Hepatocyte (in vitro differentiated cells): ENCODE results near the gene MARK1. TPM values are rescaled to one million over a fixed set of nuclear protein-coding genes. Genes with fewer than 3 reads are reported as not detected.

ENCODE experiments used
- DNase-seq: peaks from one replicate; pipeline ENCODE4 v3.0.0-alpha.2; 2016; ENCODE audit warnings: low spot score
- H2AFZ ChIP-seq: fragments of 200-600 bp; sonication (generic); 2 replicates; pipeline ENCODE4 v1.6.0; 2016; ENCODE audit warnings: antibody characterized with exemption, mild to moderate bottlenecking
- H3K27ac ChIP-seq: fragments of 200-600 bp; sonication (generic); 2 replicates; pipeline ENCODE4 v1.5.1; 2016; ENCODE audit warnings: mild to moderate bottlenecking
- H3K27me3 ChIP-seq: fragments of 200-600 bp; sonication (generic); 2 replicates; pipeline ENCODE4 v1.6.1; 2016
- H3K36me3 ChIP-seq: fragments of 200-600 bp; sonication (generic); replicated peaks from 2 replicates; pipeline ENCODE4 v1.5.1; 2016; ENCODE audit warnings: low read depth; ENCODE audit not compliant: insufficient read depth
- H3K4me1 ChIP-seq: fragments of 200-600 bp; sonication (generic); 2 replicates; pipeline ENCODE4 v1.5.1; 2016; ENCODE audit warnings: mild to moderate bottlenecking, moderate library complexity; ENCODE audit not compliant: insufficient read depth
- H3K4me2 ChIP-seq: fragments of 200-600 bp; sonication (generic); 2 replicates; pipeline ENCODE4 v1.6.0; 2016
- H3K4me3 ChIP-seq: fragments of 200-600 bp; sonication (generic); 2 replicates; pipeline ENCODE4 v1.5.1; 2016; ENCODE audit warnings: mild to moderate bottlenecking
- H3K79me2 ChIP-seq: fragments of 200-600 bp; sonication (generic); 2 replicates; pipeline ENCODE4 v1.6.0; 2017; ENCODE audit warnings: mild to moderate bottlenecking
- H3K9me2 ChIP-seq: fragments of 200-600 bp; sonication (generic); replicated peaks from 2 replicates; pipeline ENCODE4 v1.6.0; 2017; ENCODE audit warnings: mild to moderate bottlenecking; ENCODE audit not compliant: insufficient read depth
- H3K9me3 ChIP-seq: fragments of 200-600 bp; sonication (generic); 2 replicates; pipeline ENCODE4 v1.5.1; 2016; ENCODE audit warnings: low read depth, mild to moderate bottlenecking
- H4K20me1 ChIP-seq: fragments of 200-600 bp; sonication (generic); 2 replicates; pipeline ENCODE4 v1.6.0; 2016; ENCODE audit warnings: mild to moderate bottlenecking; ENCODE audit not compliant: insufficient read depth, poor library complexity, severe bottlenecking
- EZH2 ChIP-seq: fragments of 200-600 bp; sonication (generic); IDR thresholded peaks from 2 replicates; pipeline ENCODE4 v1.6.1; 2016; ENCODE audit warnings: antibody characterized with exemption, mild to moderate bottlenecking, borderline replicate concordance
- EZH2phosphoT487 ChIP-seq: fragments of 200-600 bp; sonication (generic); IDR thresholded peaks from one replicate; pipeline ENCODE4 v1.6.1; 2018; ENCODE audit warnings: antibody characterized with exemption, mild to moderate bottlenecking, low read depth, moderate library complexity; ENCODE audit not compliant: unreplicated experiment, severe bottlenecking
- WGBS: methylation state at CpG from one replicate; pipeline ENCODE4 v1.1.6; 2016; ENCODE audit warnings: low lambda C conversion rate; ENCODE audit errors: missing lambda C conversion rate; 5-methylcytosine and 5-hydroxymethylcytosine counted together
- polyA plus RNA-seq: library from polyadenylated mRNA; unstranded; fragments of >200 nt; fragmentation: Nextera tagmentation; extraction: Ambion mirVana; gene quantifications from 2 replicates; pipeline ENCODE4 v1.2.1, GENCODE V29; 2016
- total RNA-seq: library from RNA; depleted of rRNA; stranded (reverse); fragments of >200 nt; gene quantifications from 2 replicates; pipeline ENCODE4 v1.2.3, GENCODE V29; 2014
- TF ChIP-seq, protein P1 (sequence below): fragments of 200-600 bp; sonication (generic); IDR thresholded peaks from 2 replicates; pipeline ENCODE4 v1.5.1; 2016; ENCODE audit warnings: antibody characterized with exemption, mild to moderate bottlenecking; ENCODE audit not compliant: poor library complexity

MARK1 gene
- total and polyA plus RNA-seq, 2 experiments from 2014 or later: 1.9 to 7.1 TPM

DNA sequence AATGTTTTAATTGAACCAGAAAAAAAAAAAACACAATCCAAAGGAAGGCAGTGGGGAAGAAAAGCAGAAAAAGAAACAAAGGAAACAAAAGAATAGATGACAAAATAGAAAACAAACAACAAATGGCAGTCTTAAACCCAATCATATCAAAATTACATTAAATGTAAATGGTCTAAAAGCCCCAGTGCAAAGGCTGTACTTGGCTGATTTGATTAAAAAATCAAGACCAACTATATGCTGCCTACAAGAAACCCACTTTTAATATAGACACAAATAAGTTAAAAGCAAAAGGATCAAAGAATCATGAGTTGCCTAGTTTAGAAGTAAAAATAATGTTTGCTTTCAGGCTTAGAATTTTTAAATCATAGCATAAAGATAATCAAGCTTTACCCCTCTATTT is 142.4 kb downstream of the MARK1 start:
- H3K36me3 ChIP-seq: no peaks in the 10 kb centered on the region
- H4K20me1 ChIP-seq: no peaks in the 10 kb centered on the region
- no peaks in the 10 kb centered on the region for H3K79me2 ChIP-seq
- H3K4me2 ChIP-seq: no peak overlapping the region
- DNase-seq: no peak
- H3K4me3 ChIP-seq: no peak overlapping the region
- H3K9me2 ChIP-seq: no peaks in the 10 kb centered on the region
- TF ChIP-seq, protein P1, sequence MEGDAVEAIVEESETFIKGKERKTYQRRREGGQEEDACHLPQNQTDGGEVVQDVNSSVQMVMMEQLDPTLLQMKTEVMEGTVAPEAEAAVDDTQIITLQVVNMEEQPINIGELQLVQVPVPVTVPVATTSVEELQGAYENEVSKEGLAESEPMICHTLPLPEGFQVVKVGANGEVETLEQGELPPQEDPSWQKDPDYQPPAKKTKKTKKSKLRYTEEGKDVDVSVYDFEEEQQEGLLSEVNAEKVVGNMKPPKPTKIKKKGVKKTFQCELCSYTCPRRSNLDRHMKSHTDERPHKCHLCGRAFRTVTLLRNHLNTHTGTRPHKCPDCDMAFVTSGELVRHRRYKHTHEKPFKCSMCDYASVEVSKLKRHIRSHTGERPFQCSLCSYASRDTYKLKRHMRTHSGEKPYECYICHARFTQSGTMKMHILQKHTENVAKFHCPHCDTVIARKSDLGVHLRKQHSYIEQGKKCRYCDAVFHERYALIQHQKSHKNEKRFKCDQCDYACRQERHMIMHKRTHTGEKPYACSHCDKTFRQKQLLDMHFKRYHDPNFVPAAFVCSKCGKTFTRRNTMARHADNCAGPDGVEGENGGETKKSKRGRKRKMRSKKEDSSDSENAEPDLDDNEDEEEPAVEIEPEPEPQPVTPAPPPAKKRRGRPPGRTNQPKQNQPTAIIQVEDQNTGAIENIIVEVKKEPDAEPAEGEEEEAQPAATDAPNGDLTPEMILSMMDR: no peak
- TF ChIP-seq EZH2phosphoT487 (no peak), EZH2 (no peak)
- no peaks in the 10 kb centered on the region for H3K27me3 ChIP-seq
- H2AFZ ChIP-seq: no peak overlapping the region
- no peaks in the 10 kb centered on the region for H3K4me1 ChIP-seq
- H3K27ac ChIP-seq: no peak overlapping the region
- H3K9me3 ChIP-seq: no peaks in the 10 kb centered on the region

DNA sequence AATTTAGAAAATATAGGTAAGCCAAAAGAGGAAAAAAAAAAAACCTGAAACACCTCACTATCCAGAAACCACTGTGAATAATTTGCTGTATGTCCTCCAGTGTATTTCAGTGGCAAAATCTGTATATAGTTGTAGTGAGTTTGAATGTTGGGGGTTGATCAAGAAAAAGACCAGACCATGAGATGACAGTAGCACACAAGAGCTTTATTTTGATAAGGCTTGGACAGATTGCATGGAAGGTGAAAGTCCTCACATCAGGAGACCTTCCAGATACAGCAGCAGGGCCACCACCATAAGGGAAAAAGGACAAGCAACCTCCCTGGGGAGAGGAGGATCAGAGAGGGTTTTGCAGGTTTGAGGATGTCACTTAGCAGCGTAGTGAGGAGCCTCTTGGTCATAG is 146.0 kb downstream of the MARK1 start:
- Histone ChIP-seq H4K20me1 (no peaks in the 10 kb centered on the region), H3K27me3 (no peaks in the 10 kb centered on the region), H3K9me2 (no peaks in the 10 kb centered on the region), H3K4me1 (no peaks in the 10 kb centered on the region), H3K4me3 (no peak overlapping the region), H3K4me2 (no peak overlapping the region), H3K36me3 (no peaks in the 10 kb centered on the region), H3K27ac (no peak overlapping the region), H2AFZ (no peak overlapping the region), H3K79me2 (no peaks in the 10 kb centered on the region), H3K9me3 (no peaks in the 10 kb centered on the region)
- DNase-seq: no peak
- no peak for TF ChIP-seq EZH2phosphoT487
- no peak for TF ChIP-seq EZH2
- TF ChIP-seq, protein P1: no peak
- 100% methylated on average over 1 of the region's 1 CpG for WGBS

DNA sequence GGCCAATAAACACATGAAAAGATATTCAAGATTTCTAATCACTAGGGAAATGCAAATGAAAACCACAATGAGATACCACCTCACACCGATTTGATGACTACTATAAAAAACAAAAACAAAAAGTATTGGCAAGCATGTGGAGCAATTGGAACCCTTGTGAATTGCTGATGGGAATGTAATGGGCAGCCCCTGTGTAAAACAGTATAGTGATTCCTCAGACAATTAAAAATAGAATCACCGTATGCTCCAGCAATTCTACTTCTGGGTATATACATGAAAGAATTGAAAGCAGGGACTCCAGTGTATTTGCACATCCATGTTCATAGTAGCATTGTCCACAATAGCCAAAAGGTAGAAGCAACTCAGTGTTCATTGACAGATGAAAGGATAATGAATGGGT is 149.3 kb downstream of the MARK1 start:
- Histone ChIP-seq H3K9me3 (no peaks in the 10 kb centered on the region), H3K79me2 (no peaks in the 10 kb centered on the region), H3K27ac (no peak overlapping the region), H3K9me2 (no peaks in the 10 kb centered on the region), H3K4me1 (no peaks in the 10 kb centered on the region), H3K4me2 (no peak overlapping the region), H4K20me1 (no peaks in the 10 kb centered on the region), H2AFZ (no peak overlapping the region), H3K27me3 (no peaks in the 10 kb centered on the region), H3K36me3 (no peaks in the 10 kb centered on the region), H3K4me3 (no peak overlapping the region)
- WGBS: 87% methylated on average over 2 of the region's 2 CpGs
- TF ChIP-seq, protein P1: no peak
- TF ChIP-seq EZH2 (no peak), EZH2phosphoT487 (no peak)
- no peak for DNase-seq
